Natural killer cell (primary cell): ENCODE measurements around the gene CLINT1. TPM values are rescaled to one million over a fixed set of nuclear protein-coding genes. Genes with fewer than 3 reads are reported as not detected.

Experiments used
- ATAC-seq, 3 donors: fragments of 150-1000 bp in 2 of 3; fragments of 200-7000 bp in 1 of 3; cut with Tn5 transposase; 1 replicate in 1 of 3; 2 replicates in 2 of 3; pipeline ENCODE4 v1.10.0; 2021; ENCODE audit warnings: mild to moderate bottlenecking in 2 of 3, moderate library complexity in 2 of 3
- DNase-seq, 2 donors: peaks; one replicate each; pipeline versions ENCODE4 v3.0.0 to v3.0.0-alpha.2; 2013 to 2021; ENCODE audit warnings: mixed read lengths in 1 of 2
- H3K27ac ChIP-seq: one replicate; pipeline ENCODE4 v1.5.1; 2013; ENCODE audit warnings: mild to moderate bottlenecking, low read length
- H3K27me3 ChIP-seq: one replicate; pipeline ENCODE4 v1.6.1; 2013; ENCODE audit warnings: low read length; ENCODE audit not compliant: control insufficient read depth, insufficient read depth
- H3K36me3 ChIP-seq: one replicate; pipeline ENCODE4 v1.6.1; 2013; ENCODE audit warnings: low read length; ENCODE audit not compliant: control insufficient read depth, insufficient read depth
- H3K4me1 ChIP-seq: one replicate; pipeline ENCODE4 v1.6.1; 2013; ENCODE audit warnings: low read length; ENCODE audit not compliant: control insufficient read depth, insufficient read depth
- H3K4me3 ChIP-seq: one replicate; pipeline ENCODE4 v1.5.1; 2013; ENCODE audit warnings: low read length
- H3K9me3 ChIP-seq: one replicate; pipeline ENCODE4 v1.6.1; 2013; ENCODE audit warnings: low read length; ENCODE audit not compliant: control insufficient read depth, insufficient read depth
- H3K27ac Mint-ChIP-seq, 2 donors: one replicate each; pipeline ENCODE4 v1.8.0; 2022; ENCODE audit warnings: mild to moderate bottlenecking in 2 of 2, mixed read lengths in 2 of 2, moderate library complexity in 1 of 2
- H3K27me3 Mint-ChIP-seq, 2 donors: one replicate each; pipeline ENCODE4 v1.8.0; 2022; ENCODE audit warnings: low read depth in 2 of 2, mixed read lengths in 2 of 2
- H3K36me3 Mint-ChIP-seq: one replicate; pipeline ENCODE4 v1.8.0; 2022; ENCODE audit warnings: mixed read lengths
- H3K4me1 Mint-ChIP-seq, 2 donors: one replicate each; pipeline ENCODE4 v1.8.0; 2022; ENCODE audit warnings: mixed read lengths in 2 of 2
- H3K4me3 Mint-ChIP-seq: one replicate; pipeline ENCODE4 v1.8.0; 2022; ENCODE audit warnings: mild to moderate bottlenecking, moderate library complexity, mixed read lengths
- H3K9me3 Mint-ChIP-seq, 2 donors: one replicate each; pipeline ENCODE4 v1.8.0; 2022; ENCODE audit warnings: mixed read lengths in 2 of 2
- CTCF ChIP-seq: fragments of 200-600 bp; IDR thresholded peaks from one replicate; pipeline ENCODE4 v1.8.0; 2022; ENCODE audit warnings: antibody characterized with exemption
- WGBS: methylation state at CpG from one replicate; pipeline ENCODE4 v1.1.7; 2013; ENCODE audit warnings: missing lambda C conversion rate; ENCODE audit not compliant: insufficient coverage; 5-methylcytosine and 5-hydroxymethylcytosine counted together
- intact Hi-C: fragments of 100-400 bp; cut with micrococcal nuclease; formaldehyde crosslinking; loops from one replicate; pipeline ENCODE4 v1.14.2; 2022
- total RNA-seq, 4 donors: library from RNA; stranded (reverse); fragments of 120-200 nt in 1 of 4; gene quantifications; one replicate each; pipeline versions ENCODE4 v1.2.3 to v1.2.4, GENCODE V29; 2013 to 2022

The CLINT1 gene
- total RNA-seq, 3 donors from 2014 or later (not counting 1 experiment from before 2014, with no cell fraction given) = 111 to 156 (median 132) TPM

GRCh38 chr5:157877821-157878220 lies 18.9 kb upstream of the CLINT1 start:
- Histone ChIP-seq H3K9me3 (no peaks in the 10 kb centered on the region), H3K36me3 (no peaks in the 10 kb centered on the region), H3K27ac (no peak overlapping the region), H3K4me3 (no peak overlapping the region), H3K27me3 (no peaks in the 10 kb centered on the region), H3K4me1 (no peaks in the 10 kb centered on the region)
- DNase-seq (no peak), ATAC-seq (no peak)
- no peaks in the 10 kb centered on the region for H3K9me3 Mint-ChIP-seq
- no peaks in the 10 kb centered on the region for H3K27me3 Mint-ChIP-seq
- H3K4me3 Mint-ChIP-seq = no peak overlapping the region
- intact Hi-C loops = no loop called here
- no peaks in the 10 kb centered on the region for H3K36me3 Mint-ChIP-seq
- no peak overlapping the region for H3K27ac Mint-ChIP-seq
- H3K4me1 Mint-ChIP-seq = peaks cover 0 to 11% of the 10 kb centered on the region in 2 donors
- WGBS = no CpG with 5 or more reads among the region's 2 CpGs
- no peak for TF ChIP-seq CTCF

- peaks cover 0 to 11% of the 10 kb centered on the region in 2 donors for H3K4me1 Mint-ChIP-seq
- H3K36me3 Mint-ChIP-seq = no peaks in the 10 kb centered on the region
- Histone ChIP-seq H3K36me3 (no peaks in the 10 kb centered on the region), H3K27me3 (no peaks in the 10 kb centered on the region), H3K9me3 (no peaks in the 10 kb centered on the region), H3K4me1 (no peaks in the 10 kb centered on the region), H3K4me3 (no peak overlapping the region), H3K27ac (no peak overlapping the region)
- WGBS = 81% methylated on average over 5 of the region's 5 CpGs
- no peak for TF ChIP-seq CTCF
- no peak overlapping the region for H3K4me3 Mint-ChIP-seq
- no peak overlapping the region for H3K27ac Mint-ChIP-seq
- DNase-seq (no peak), ATAC-seq (no peak)
- H3K9me3 Mint-ChIP-seq = no peaks in the 10 kb centered on the region
- intact Hi-C loops = no loop called here
- H3K27me3 Mint-ChIP-seq = peaks cover 3 to 7% of the 10 kb centered on the region in 2 donors
These were observed 15.9 kb upstream of the CLINT1 start for GRCh38 chr5:157874861-157875260.

GRCh38 chr5:157870837-157871834 lies 12.2 kb upstream of the CLINT1 start:
- Mint-ChIP-seq H3K27ac (no peak overlapping the region), H3K4me1 (peaks cover 0 to 11% of the 10 kb centered on the region in 2 donors), H3K4me3 (no peak overlapping the region), H3K9me3 (no peaks in the 10 kb centered on the region), H3K36me3 (no peaks in the 10 kb centered on the region), H3K27me3 (peaks cover 3 to 7% of the 10 kb centered on the region in 2 donors)
- intact Hi-C loops = no loop called here
- no peaks in the 10 kb centered on the region for H3K27me3 ChIP-seq
- 70% methylated on average over 6 of the region's 7 CpGs for WGBS
- no peak for ATAC-seq
- H3K4me1 ChIP-seq = no peaks in the 10 kb centered on the region
- no peak for DNase-seq
- H3K36me3 ChIP-seq = no peaks in the 10 kb centered on the region
- H3K4me3 ChIP-seq = no peak overlapping the region
- H3K9me3 ChIP-seq = no peaks in the 10 kb centered on the region
- TF ChIP-seq CTCF = no peak
- H3K27ac ChIP-seq = no peak overlapping the region
